Omental fat pad (tissue), 4 donors: ENCODE measurements around the gene TSC22D2. TPM values are rescaled to one million over a fixed set of nuclear protein-coding genes. Genes with fewer than 3 reads are reported as not detected.
"Not testable (repeated sequence)": the region's sequence is repeated elsewhere in the genome, so short reads cannot be mapped to it uniquely, and the experiment has no call there.

Experiments
- ATAC-seq: fragments of 150-250 bp; one replicate; pipeline ENCODE4 v1.9.1; 2016; ENCODE audit warnings: mild to moderate bottlenecking, moderate library complexity; ENCODE audit not compliant: low FRiP score
- DNase-seq: peaks from one replicate; pipeline ENCODE4 v3.0.0-alpha.2; 2019; ENCODE audit warnings: low spot score
- CTCF ChIP-seq, 3 donors: fragments of 450-650 bp; IDR thresholded peaks; one replicate each; pipeline ENCODE4 v1.5.1; 2016 to 2017; ENCODE audit warnings: antibody characterized with exemption in 3 of 3, mild to moderate bottlenecking in 3 of 3, moderate library complexity in 2 of 3
- total RNA-seq, 4 donors: library from RNA; depleted of rRNA; stranded (reverse); fragments of >200 nt; gene quantifications; one replicate each; pipeline ENCODE4 v1.1.0, GENCODE V29; 2016

Gene TSC22D2
- total RNA-seq, 4 donors from 2014 or later: 15.8 to 66.2 (median 22.9) TPM

- ATAC-seq (no peak), DNase-seq (no peak)
- no peak for TF ChIP-seq CTCF (IDR thresholded peaks at IDR 0.05)
These were observed 87.1 kb downstream of the TSC22D2 start for GRCh38 chr3:150495149-150495548.

GRCh38 chr3:150495563-150496168, 87.6 kb downstream of the TSC22D2 start:
- ATAC-seq: no peak
- DNase-seq: no peak
- peak in 1 of 3 donors; percentile 33 for TF ChIP-seq CTCF (IDR thresholded peaks at IDR 0.05)

- ATAC-seq (no peak), DNase-seq (no peak)
- TF ChIP-seq CTCF (IDR thresholded peaks at IDR 0.05): no peak
These were observed 89.9 kb downstream of the TSC22D2 start for GRCh38 chr3:150497956-150498355.

- not testable (repeated sequence) for DNase-seq, ATAC-seq
These were observed 92.9 kb downstream of the TSC22D2 start for GRCh38 chr3:150500960-150501359.

- ATAC-seq (no peak), DNase-seq (no peak)
- TF ChIP-seq CTCF (IDR thresholded peaks at IDR 0.05): no peak
These were observed 95.5 kb downstream of the TSC22D2 start for GRCh38 chr3:150503402-150504099.

- ATAC-seq: no peak
- no peak for DNase-seq
- no peak for TF ChIP-seq CTCF (IDR thresholded peaks at IDR 0.05)
These were observed 96.4 kb downstream of the TSC22D2 start for GRCh38 chr3:150504483-150504882.

GRCh38 chr3:150508401-150508800, 100.3 kb downstream of the TSC22D2 start:
- DNase-seq (no peak), ATAC-seq (no peak)
- TF ChIP-seq CTCF (IDR thresholded peaks at IDR 0.05): no peak
